Measurements from ENCODE around the gene ELANE.
"Not testable (repeated sequence)": the region's sequence is repeated elsewhere in the genome, so short reads cannot be mapped to it uniquely, and the experiment has no call there.

Gene ELANE

GRCh38 chr19:829129-829758 lies 22.9 kb upstream of the ELANE start:
- in situ Hi-C loops (cut with HindIII; ENCODE audit: low sequenced_read_pairs): no loop called here
- TF ChIP-seq CTCF (IDR thresholded peaks at IDR 0.05; ENCODE audit: low read depth, low read length, missing control alignments): no peak
- no peak for DNase-seq (ENCODE audit: low read depth)
- no peak overlapping the region for H3K4me3 ChIP-seq (ENCODE audit: low read depth, low read length)

- TF ChIP-seq CTCF (IDR thresholded peaks at IDR 0.05; ENCODE audit: low read depth, low read length, missing control alignments): no peak
- no peak overlapping the region for H3K4me3 ChIP-seq (ENCODE audit: low read depth, low read length)
- in situ Hi-C loops (cut with HindIII; ENCODE audit: low sequenced_read_pairs): no loop called here
- DNase-seq (ENCODE audit: low read depth): no peak
Measured at GRCh38 chr19:831407-832369, 20.4 kb upstream of the ELANE start.

- in situ Hi-C loops (cut with HindIII; ENCODE audit: low sequenced_read_pairs): no loop called here
- DNase-seq (ENCODE audit: low read depth): no peak
- TF ChIP-seq CTCF (IDR thresholded peaks at IDR 0.05; ENCODE audit: low read depth, low read length, missing control alignments): no peak
- H3K4me3 ChIP-seq (ENCODE audit: low read depth, low read length): no peak overlapping the region
Measured at GRCh38 chr19:834216-834615, 17.9 kb upstream of the ELANE start.

- no peak for DNase-seq (ENCODE audit: low read depth)
- no peak overlapping the region for H3K4me3 ChIP-seq (ENCODE audit: low read depth, low read length)
- TF ChIP-seq CTCF (IDR thresholded peaks at IDR 0.05; ENCODE audit: low read depth, low read length, missing control alignments): no peak
- in situ Hi-C loops (cut with HindIII; ENCODE audit: low sequenced_read_pairs): no loop called here
Measured at GRCh38 chr19:835210-835810, 16.8 kb upstream of the ELANE start.

DNA sequence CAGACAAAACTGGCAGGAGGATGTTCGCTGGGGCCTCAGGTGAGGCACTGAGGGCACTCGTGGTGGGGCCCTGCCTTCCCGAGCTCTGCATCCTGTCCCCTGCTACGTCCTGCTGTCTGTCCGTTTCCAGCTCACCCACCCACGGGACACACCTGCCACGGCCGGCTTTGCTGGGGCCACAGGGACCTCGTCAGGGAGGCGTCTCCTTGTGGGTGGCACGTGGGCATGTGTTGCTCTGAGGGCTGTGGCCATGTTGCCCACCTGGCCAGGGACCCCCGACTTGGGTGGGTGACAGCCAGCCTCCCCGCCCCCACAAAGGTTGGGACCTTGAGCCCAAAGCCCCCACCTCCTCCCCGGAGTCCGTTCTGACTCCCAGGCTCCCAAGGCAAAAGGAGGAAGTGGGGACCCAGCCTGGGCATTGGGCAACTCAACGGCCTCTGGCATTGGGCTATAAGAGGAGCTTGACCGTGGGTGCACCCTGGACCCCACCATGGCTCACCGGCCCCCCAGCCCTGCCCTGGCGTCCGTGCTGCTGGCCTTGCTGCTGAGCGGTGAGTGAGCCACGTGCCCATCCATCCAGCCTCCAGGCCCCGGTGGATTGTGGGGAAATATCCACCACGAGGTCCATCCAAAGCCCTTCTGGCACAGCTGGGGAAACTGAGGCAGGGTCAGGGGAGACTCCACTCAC lies 11.4 kb upstream of the ELANE start, which contains the start of gene PRTN3:
Gene PRTN3 (plus strand): TSS at position 481 of the 688 bp plus-strand sequence. CDS start 10 bp downstream, at position 491.
- H3K4me3 ChIP-seq (ENCODE audit: low read depth, low read length): no peak within 1 kb of the TSS
- DNase-seq (ENCODE audit: low read depth): no peak
- in situ Hi-C loops (cut with HindIII; ENCODE audit: low sequenced_read_pairs): no loop called here
- TF ChIP-seq CTCF (IDR thresholded peaks at IDR 0.05; ENCODE audit: low read depth, low read length, missing control alignments): no peak

GRCh38 chr19:842802-843179 lies 9.3 kb upstream of the ELANE start:
- in situ Hi-C loops (cut with HindIII; ENCODE audit: low sequenced_read_pairs); H3K4me3 ChIP-seq (ENCODE audit: low read depth, low read length); DNase-seq (ENCODE audit: low read depth): not testable (repeated sequence)

All from astrocyte of the cerebellum (primary cell).